GM12878 (cell line): ENCODE results near the gene HSD17B1. TPM values are rescaled to one million over a fixed set of nuclear protein-coding genes. Genes with fewer than 3 reads are reported as not detected.

Experiments
- ATAC-seq: fragments of 200-7000 bp; cut with Tn5 transposase; 3 replicates; pipeline ENCODE4 v1.9.1; 2020; ENCODE audit warnings: mild to moderate bottlenecking, moderate library complexity
- BruUV-seq: library from RNA; stranded (reverse); fragments of 400-500 nt; replicated peaks from 2 replicates; lab custom pipeline; 2021; lab: Mats Ljungman, UMichigan
- CTCF ChIA-PET: fragments of 300-600 bp; sonication (Branson Sonifier 250); formaldehyde crosslinking; extraction: SDS; loops from one replicate; lab custom pipeline; 2021; ENCODE audit warnings: inconsistent platforms; lab: Yijun Ruan, JAX
- POLR2A ChIA-PET: fragments of 350-600 bp; formaldehyde crosslinking; extraction: SDS; loops from one replicate; lab custom pipeline; 2021; ENCODE audit warnings: inconsistent platforms; lab: Charles Lee
- RAD21 ChIA-PET: fragments of 300-600 bp; sonication (Branson Sonifier 250); formaldehyde crosslinking; loops from one replicate; lab custom pipeline; 2023; ENCODE audit warnings: antibody characterized with exemption; ENCODE audit not compliant: unreplicated experiment; lab: Charles Lee
- SMC1A ChIA-PET: fragments of 300-600 bp; sonication (Branson Sonifier 250); formaldehyde crosslinking; loops from one replicate; lab custom pipeline; 2023; ENCODE audit not compliant: unreplicated experiment, uncharacterized antibody; lab: Charles Lee
- DNase-seq: peaks from one replicate; pipeline ENCODE4 v3.0.0-alpha.2; 2011; ENCODE audit warnings: low read depth, low spot score
- FAIRE-seq: peaks from 3 replicates; lab custom pipeline; 2011; peaks lifted over from hg19 to GRCh38; lab: Jason Lieb, UNC
- H2AFZ ChIP-seq: 2 replicates; pipeline ENCODE4 v1.6.0; 2011; ENCODE audit warnings: low read depth, low read length, control low read depth; ENCODE audit not compliant: control insufficient read depth
- H3K27ac ChIP-seq: 2 replicates; pipeline ENCODE4 v1.5.1; 2011; ENCODE audit warnings: control low read depth; ENCODE audit not compliant: control insufficient read depth, insufficient read depth
- H3K27me3 ChIP-seq, 2 experiments: replicated peaks in 1 of 2; 2 replicates each; pipeline versions ENCODE4 v1.6.0 to v1.6.1; 2011; ENCODE audit warnings: low read length in 1 of 2; ENCODE audit not compliant: control insufficient read depth in 2 of 2, insufficient read depth in 2 of 2
- H3K36me3 ChIP-seq, 2 experiments: 2 replicates each; pipeline ENCODE4 v1.5.1; 2011; ENCODE audit warnings: low read length in 1 of 2; ENCODE audit not compliant: control insufficient read depth in 2 of 2, insufficient read depth in 2 of 2
- H3K4me1 ChIP-seq: 2 replicates; pipeline ENCODE4 v1.6.1; 2011; ENCODE audit warnings: mild to moderate bottlenecking, low read length, moderate library complexity, mixed read lengths; ENCODE audit not compliant: control insufficient read depth, insufficient read depth
- H3K4me2 ChIP-seq: 2 replicates; pipeline ENCODE4 v1.6.0; 2011; ENCODE audit warnings: control low read depth; ENCODE audit not compliant: control insufficient read depth, insufficient read depth
- H3K4me3 ChIP-seq: fragments of 200-600 bp; sonication (generic); 2 replicates; pipeline ENCODE4 v1.5.1; 2016
- H3K79me2 ChIP-seq: 2 replicates; pipeline ENCODE4 v1.6.0; 2011; ENCODE audit warnings: low read length; ENCODE audit not compliant: control insufficient read depth, insufficient read depth
- H3K9ac ChIP-seq: 2 replicates; pipeline ENCODE4 v1.8.0; 2011; ENCODE audit warnings: low read length, control low read depth, mixed read lengths; ENCODE audit not compliant: control insufficient read depth, insufficient read depth
- H3K9me3 ChIP-seq: replicated peaks from 3 replicates; pipeline ENCODE4 v1.5.1; 2011; ENCODE audit warnings: mild to moderate bottlenecking, low read length; ENCODE audit not compliant: control insufficient read depth, insufficient read depth
- H4K20me1 ChIP-seq: 2 replicates; pipeline ENCODE4 v1.6.0; 2011; ENCODE audit not compliant: control insufficient read depth, insufficient read depth
- BRCA1 ChIP-seq: IDR thresholded peaks from 2 replicates; pipeline ENCODE4 v1.6.1; 2011; ENCODE audit warnings: low read depth, low read length, improper control_type of control experiment
- MYB ChIP-seq: fragments of 150-350 bp; IDR thresholded peaks from 2 replicates; pipeline ENCODE4 v1.6.1; 2014; ENCODE audit warnings: mild to moderate bottlenecking, low read depth, low read length, borderline replicate concordance
- SIX5 ChIP-seq: IDR thresholded peaks from 2 replicates; pipeline ENCODE4 v1.6.1; 2011; ENCODE audit warnings: mild to moderate bottlenecking, low read depth, low read length, moderate library complexity; ENCODE audit not compliant: severe bottlenecking
- SRF ChIP-seq, 2 experiments: IDR thresholded peaks; 2 replicates each; pipeline ENCODE4 v1.6.1; 2011; ENCODE audit warnings: low read depth in 2 of 2, low read length in 2 of 2, mild to moderate bottlenecking in 1 of 2, moderate library complexity in 1 of 2
- SUZ12 ChIP-seq: fragments of 200-600 bp; sonication (generic); IDR thresholded peaks from one replicate; pipeline ENCODE4 v1.6.1; 2018; ENCODE audit warnings: antibody characterized with exemption, mild to moderate bottlenecking; ENCODE audit not compliant: unreplicated experiment
- ZNF24 ChIP-seq: fragments of 450-650 bp; IDR thresholded peaks from 2 replicates; pipeline ENCODE4 v1.6.1; 2017; ENCODE audit warnings: antibody characterized with exemption, mild to moderate bottlenecking
- WGBS: methylation state at CpG from one replicate; pipeline ENCODE4 v1.1.6; 2016; ENCODE audit warnings: low lambda C conversion rate; ENCODE audit not compliant: insufficient replicate concordance, insufficient coverage; ENCODE audit errors: missing lambda C conversion rate; 5-methylcytosine and 5-hydroxymethylcytosine counted together
- in situ Hi-C: fragments of 300-500 bp; cut with MboI; formaldehyde crosslinking; loops from 9 replicates; pipeline ENCODE4 v1.14.3; 2018; ENCODE audit warnings: mixed read lengths
- intact Hi-C: fragments of 100-400 bp; cut with micrococcal nuclease; formaldehyde crosslinking; loops from one replicate; pipeline ENCODE4 v1.14.2; 2022; ENCODE audit not compliant: unreplicated experiment
- polyA plus RNA-seq, 11 experiments: library from polyadenylated mRNA; depleted of rRNA in 4 of 11; unstranded in 6 of 11; stranded (reverse) in 5 of 11; fragments of >200 nt; fragmentation: Nextera tagmentation in 4 of 11; fragmentation: Illumina TruSeq in 1 of 11; extraction: Ambion mirVana in 4 of 11; extraction: Trizol in 1 of 11; gene quantifications; 1 replicate in 1 of 11; 2 replicates in 10 of 11; pipeline versions ENCODE4 v1.2.1 to v1.2.3, GENCODE V29; 2011 to 2016; ENCODE audit warnings: inconsistent platforms in 2 of 11, missing spikeins in 2 of 11, low read depth in 1 of 11
- total RNA-seq, 4 experiments: library from RNA; depleted of rRNA in 3 of 4; stranded (reverse); fragments of >200 nt in 3 of 4; fragmentation: Illumina TruSeq in 1 of 4; extraction: Trizol in 1 of 4; gene quantifications; 2 replicates each; pipeline versions ENCODE4 v1.2.1 to v1.2.3, GENCODE V29; 2013 to 2021
- TF ChIP-seq, protein P1 (sequence below): fragments of 450-650 bp; IDR thresholded peaks from 2 replicates; pipeline ENCODE4 v1.6.1; 2017; ENCODE audit warnings: mild to moderate bottlenecking, moderate library complexity
- TF ChIP-seq, protein P2 (sequence below): fragments of 450-650 bp; IDR thresholded peaks from 2 replicates; pipeline ENCODE4 v1.6.1; 2017; ENCODE audit warnings: antibody characterized with exemption, mild to moderate bottlenecking, moderate library complexity

The HSD17B1 gene
- total and polyA plus RNA-seq, 10 of the 15 experiments (the other 5 are each of a cell fraction or from before 2014, with no cell fraction given), result 0.15 to 1.1 (median 0.42) TPM

DNA sequence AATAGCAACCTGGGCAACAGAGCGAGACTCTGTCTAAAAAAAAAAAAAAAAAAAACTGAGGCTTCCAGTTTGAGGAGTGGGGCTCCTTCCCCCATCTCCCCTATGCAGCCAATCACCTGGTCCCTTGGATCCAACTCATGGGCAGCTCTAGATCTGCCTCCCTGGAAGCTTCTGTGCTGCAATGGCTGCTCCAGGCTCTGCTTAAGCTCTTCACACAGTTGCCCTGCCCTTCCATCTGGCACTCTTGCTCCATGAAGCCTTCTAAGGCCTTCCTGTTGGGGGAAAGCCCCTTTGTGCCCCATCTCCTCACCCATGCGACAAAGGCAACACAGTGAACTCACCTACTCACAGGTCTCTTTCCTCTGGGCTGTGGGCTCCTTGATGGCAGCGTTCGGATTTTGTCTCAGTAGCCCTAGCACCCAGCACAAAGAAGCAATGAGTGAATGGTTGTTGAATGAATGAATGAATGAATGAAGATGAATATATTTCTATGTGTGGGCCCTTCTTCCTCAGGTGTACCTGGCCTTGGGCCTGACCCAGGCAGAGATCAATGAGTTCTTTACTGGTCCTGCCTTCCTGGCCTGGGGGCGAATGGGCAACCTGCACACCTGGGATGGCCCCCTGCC is 14.8 kb upstream of the HSD17B1 start:
- ATAC-seq (no peak), FAIRE-seq (no peak), DNase-seq (no peak)
- Histone ChIP-seq H3K79me2 (peaks cover 13% of the 10 kb centered on the region), H3K36me3 (peaks cover 0 to 5% of the 10 kb centered on the region in 2 experiments; a peak in 2 of 4 replicates), H3K4me2 (peak overlapping the region; percentile 98; the same call in 1 of the 2 replicates), H3K9me3 (no peaks in the 10 kb centered on the region), H4K20me1 (no peaks in the 10 kb centered on the region), H3K27ac (no peak overlapping the region), H3K9ac (no peak overlapping the region), H2AFZ (no peak overlapping the region), H3K4me3 (no peak overlapping the region), H3K4me1 (peaks cover 16% of the 10 kb centered on the region), H3K27me3 (no peaks in the 10 kb centered on the region)
- ChIA-PET SMC1A (interaction anchor here (1.8 to 2.0 kb wide), 2 partner anchors 8 to 11 kb away, joined by 5 to 8 read pairs; no protein-coding TSS in a partner anchor), CTCF (interaction anchor here (0.7 to 3.1 kb wide), 4 partner anchors 10 to 41 kb away, joined by 3 to 21 read pairs (median 4); no protein-coding TSS in a partner anchor), POLR2A (interaction anchor here (0.7 to 1.5 kb wide), 4 partner anchors 30 to 296 kb away, joined by 3 to 5 read pairs (median 4); no protein-coding TSS in a partner anchor), RAD21 (interaction anchor here (1.4 to 3.4 kb wide), 2 partner anchors 11 to 40 kb away, joined by 5 to 17 read pairs; partner anchors contain the start of gene PSMC3IP)
- TF ChIP-seq ZNF24, result peak; percentile 70; the same call in 1 of the 2 replicates
- TF ChIP-seq SUZ12, result no peak
- WGBS, result 73% methylated on average over 5 of the region's 5 CpGs
- intact Hi-C loops (no loop called here), in situ Hi-C loops (no loop called here)
- no TSS peak for BruUV-seq

DNA sequence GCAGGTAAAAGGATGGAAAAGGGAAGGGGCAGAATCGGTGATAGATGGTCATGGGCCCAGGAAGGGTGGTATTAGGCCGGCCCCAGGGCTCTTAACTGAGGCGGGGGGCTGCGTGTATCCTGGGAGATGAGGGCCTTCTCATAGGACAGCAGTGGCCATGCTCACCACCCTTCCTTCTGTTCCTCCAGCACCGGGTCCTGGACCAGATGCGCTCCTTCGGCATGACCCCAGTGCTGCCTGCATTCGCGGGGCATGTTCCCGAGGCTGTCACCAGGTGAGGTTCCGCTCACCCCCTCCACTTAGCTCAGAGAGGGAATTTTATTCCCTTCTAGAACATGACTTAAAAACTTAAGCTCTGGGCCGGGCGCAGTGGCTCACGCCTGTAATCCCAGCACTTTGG is 14.2 kb upstream of the HSD17B1 start:
- DNase-seq, result no peak
- TF ChIP-seq SIX5 (no peak), BRCA1 (no peak), SRF (IDR thresholded peaks at IDR 0.05; ENCODE audit: low read depth in 2 of 2, low read length in 2 of 2) (no peak), MYB (no peak)
- TF ChIP-seq, protein P1, sequence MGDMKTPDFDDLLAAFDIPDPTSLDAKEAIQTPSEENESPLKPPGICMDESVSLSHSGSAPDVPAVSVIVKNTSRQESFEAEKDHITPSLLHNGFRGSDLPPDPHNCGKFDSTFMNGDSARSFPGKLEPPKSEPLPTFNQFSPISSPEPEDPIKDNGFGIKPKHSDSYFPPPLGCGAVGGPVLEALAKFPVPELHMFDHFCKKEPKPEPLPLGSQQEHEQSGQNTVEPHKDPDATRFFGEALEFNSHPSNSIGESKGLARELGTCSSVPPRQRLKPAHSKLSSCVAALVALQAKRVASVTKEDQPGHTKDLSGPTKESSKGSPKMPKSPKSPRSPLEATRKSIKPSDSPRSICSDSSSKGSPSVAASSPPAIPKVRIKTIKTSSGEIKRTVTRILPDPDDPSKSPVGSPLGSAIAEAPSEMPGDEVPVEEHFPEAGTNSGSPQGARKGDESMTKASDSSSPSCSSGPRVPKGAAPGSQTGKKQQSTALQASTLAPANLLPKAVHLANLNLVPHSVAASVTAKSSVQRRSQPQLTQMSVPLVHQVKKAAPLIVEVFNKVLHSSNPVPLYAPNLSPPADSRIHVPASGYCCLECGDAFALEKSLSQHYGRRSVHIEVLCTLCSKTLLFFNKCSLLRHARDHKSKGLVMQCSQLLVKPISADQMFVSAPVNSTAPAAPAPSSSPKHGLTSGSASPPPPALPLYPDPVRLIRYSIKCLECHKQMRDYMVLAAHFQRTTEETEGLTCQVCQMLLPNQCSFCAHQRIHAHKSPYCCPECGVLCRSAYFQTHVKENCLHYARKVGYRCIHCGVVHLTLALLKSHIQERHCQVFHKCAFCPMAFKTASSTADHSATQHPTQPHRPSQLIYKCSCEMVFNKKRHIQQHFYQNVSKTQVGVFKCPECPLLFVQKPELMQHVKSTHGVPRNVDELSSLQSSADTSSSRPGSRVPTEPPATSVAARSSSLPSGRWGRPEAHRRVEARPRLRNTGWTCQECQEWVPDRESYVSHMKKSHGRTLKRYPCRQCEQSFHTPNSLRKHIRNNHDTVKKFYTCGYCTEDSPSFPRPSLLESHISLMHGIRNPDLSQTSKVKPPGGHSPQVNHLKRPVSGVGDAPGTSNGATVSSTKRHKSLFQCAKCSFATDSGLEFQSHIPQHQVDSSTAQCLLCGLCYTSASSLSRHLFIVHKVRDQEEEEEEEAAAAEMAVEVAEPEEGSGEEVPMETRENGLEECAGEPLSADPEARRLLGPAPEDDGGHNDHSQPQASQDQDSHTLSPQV, result no peak
- TF ChIP-seq, protein P2, sequence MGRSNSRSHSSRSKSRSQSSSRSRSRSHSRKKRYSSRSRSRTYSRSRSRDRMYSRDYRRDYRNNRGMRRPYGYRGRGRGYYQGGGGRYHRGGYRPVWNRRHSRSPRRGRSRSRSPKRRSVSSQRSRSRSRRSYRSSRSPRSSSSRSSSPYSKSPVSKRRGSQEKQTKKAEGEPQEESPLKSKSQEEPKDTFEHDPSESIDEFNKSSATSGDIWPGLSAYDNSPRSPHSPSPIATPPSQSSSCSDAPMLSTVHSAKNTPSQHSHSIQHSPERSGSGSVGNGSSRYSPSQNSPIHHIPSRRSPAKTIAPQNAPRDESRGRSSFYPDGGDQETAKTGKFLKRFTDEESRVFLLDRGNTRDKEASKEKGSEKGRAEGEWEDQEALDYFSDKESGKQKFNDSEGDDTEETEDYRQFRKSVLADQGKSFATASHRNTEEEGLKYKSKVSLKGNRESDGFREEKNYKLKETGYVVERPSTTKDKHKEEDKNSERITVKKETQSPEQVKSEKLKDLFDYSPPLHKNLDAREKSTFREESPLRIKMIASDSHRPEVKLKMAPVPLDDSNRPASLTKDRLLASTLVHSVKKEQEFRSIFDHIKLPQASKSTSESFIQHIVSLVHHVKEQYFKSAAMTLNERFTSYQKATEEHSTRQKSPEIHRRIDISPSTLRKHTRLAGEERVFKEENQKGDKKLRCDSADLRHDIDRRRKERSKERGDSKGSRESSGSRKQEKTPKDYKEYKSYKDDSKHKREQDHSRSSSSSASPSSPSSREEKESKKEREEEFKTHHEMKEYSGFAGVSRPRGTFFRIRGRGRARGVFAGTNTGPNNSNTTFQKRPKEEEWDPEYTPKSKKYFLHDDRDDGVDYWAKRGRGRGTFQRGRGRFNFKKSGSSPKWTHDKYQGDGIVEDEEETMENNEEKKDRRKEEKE, result no peak

More for the DNA sequence above, 14.2 kb upstream of the HSD17B1 start:
- peaks cover 0 to 5% of the 10 kb centered on the region in 2 experiments; a peak in 2 of 4 replicates for H3K36me3 ChIP-seq
- H3K9me3 ChIP-seq, result no peaks in the 10 kb centered on the region
- ATAC-seq (no peak), FAIRE-seq (no peak)
- WGBS, result 92% methylated on average over 14 of the region's 14 CpGs
- ChIA-PET RAD21 (interaction anchor here (3.4 kb wide), 1 partner anchor 40 kb away, joined by 17 read pairs; the partner anchor contains the start of gene PSMC3IP), CTCF (interaction anchor here (1.4 kb wide), 1 partner anchor 10 kb away, joined by 3 read pairs; no protein-coding TSS in a partner anchor), SMC1A (interaction anchor here (1.8 kb wide), 1 partner anchor 10 kb away, joined by 5 read pairs; no protein-coding TSS in a partner anchor), POLR2A (no interaction called here)
- peaks cover 16% of the 10 kb centered on the region for H3K4me1 ChIP-seq
- peaks cover 13% of the 10 kb centered on the region for H3K79me2 ChIP-seq
- intact Hi-C loops (no loop called here), in situ Hi-C loops (no loop called here)
- no TSS peak for BruUV-seq
- H4K20me1 ChIP-seq, result no peaks in the 10 kb centered on the region
- H3K27ac ChIP-seq, result no peak overlapping the region
- no peak overlapping the region for H3K9ac ChIP-seq
- H3K4me2 ChIP-seq, result no peak overlapping the region
- no peak overlapping the region for H3K4me3 ChIP-seq
- no peaks in the 10 kb centered on the region for H3K27me3 ChIP-seq
- no peak overlapping the region for H2AFZ ChIP-seq
